Mesodermal cell (in vitro differentiated cells): ENCODE results near the gene PDGFD.

Experiments used
- H3K27ac ChIP-seq: 2 replicates; pipeline ENCODE4 v1.7.0; 2013; ENCODE audit warnings: mild to moderate bottlenecking, low read depth, low read length, moderate library complexity; ENCODE audit not compliant: severe bottlenecking
- H3K36me3 ChIP-seq: 2 replicates; pipeline ENCODE4 v1.7.1; 2013; ENCODE audit warnings: mild to moderate bottlenecking, low read length, moderate library complexity; ENCODE audit not compliant: control insufficient read depth, insufficient read depth
- H3K4me1 ChIP-seq: one replicate; pipeline ENCODE4 v1.7.1; 2013; ENCODE audit warnings: mild to moderate bottlenecking, low read length; ENCODE audit not compliant: insufficient read depth, control insufficient read depth, poor library complexity, severe bottlenecking
- H3K4me3 ChIP-seq: 2 replicates; pipeline ENCODE4 v1.7.0; 2013; ENCODE audit warnings: low read length, control low read depth, mild to moderate bottlenecking; ENCODE audit not compliant: insufficient read depth, poor library complexity, severe bottlenecking; ENCODE audit errors: extremely low read depth
- H3K9me3 ChIP-seq: 2 replicates; pipeline ENCODE4 v1.7.1; 2013; ENCODE audit warnings: mild to moderate bottlenecking, low read length, moderate library complexity; ENCODE audit not compliant: control insufficient read depth
- WGBS, 2 experiments: methylation state at CpG; one replicate each; pipeline ENCODE4 v1.1.5; 2013; ENCODE audit warnings: missing lambda C conversion rate in 2 of 2; ENCODE audit not compliant: insufficient coverage in 2 of 2; 5-methylcytosine and 5-hydroxymethylcytosine counted together

Gene PDGFD

GRCh38 chr11:104095791-104096190, 68.2 kb downstream of the PDGFD start:
- H3K9me3 ChIP-seq: no peaks in the 10 kb centered on the region
- no peaks in the 10 kb centered on the region for H3K4me1 ChIP-seq
- H3K27ac ChIP-seq: no peak overlapping the region
- no peaks in the 10 kb centered on the region for H3K36me3 ChIP-seq
- H3K4me3 ChIP-seq: no peak overlapping the region

GRCh38 chr11:104094576-104094975, 69.4 kb downstream of the PDGFD start:
- no peak overlapping the region for H3K4me3 ChIP-seq
- no peaks in the 10 kb centered on the region for H3K36me3 ChIP-seq
- H3K9me3 ChIP-seq: no peaks in the 10 kb centered on the region
- no peak overlapping the region for H3K27ac ChIP-seq
- H3K4me1 ChIP-seq: no peaks in the 10 kb centered on the region
- 94 to 97% methylated on average over 3 of the region's 3 CpGs for WGBS, 2 experiments

- Histone ChIP-seq H3K27ac (no peak overlapping the region), H3K9me3 (no peaks in the 10 kb centered on the region), H3K4me3 (no peak overlapping the region), H3K4me1 (no peaks in the 10 kb centered on the region), H3K36me3 (no peaks in the 10 kb centered on the region)
- WGBS, 2 experiments: 94 to 96% methylated on average over 4 of the region's 5 CpGs
Observed at GRCh38 chr11:104093426-104094280, 70.3 kb downstream of the PDGFD start.

GRCh38 chr11:104092744-104093143, 71.2 kb downstream of the PDGFD start:
- Histone ChIP-seq H3K4me3 (no peak overlapping the region), H3K9me3 (no peaks in the 10 kb centered on the region), H3K27ac (no peak overlapping the region), H3K4me1 (no peaks in the 10 kb centered on the region), H3K36me3 (no peaks in the 10 kb centered on the region)
- WGBS, 2 experiments: 82 to 100% methylated on average over 1 of the region's 2 CpGs

- H3K36me3 ChIP-seq: no peaks in the 10 kb centered on the region
- H3K27ac ChIP-seq: no peak overlapping the region
- H3K4me3 ChIP-seq: no peak overlapping the region
- no peaks in the 10 kb centered on the region for H3K9me3 ChIP-seq
- WGBS, 2 experiments: no CpG with 5 or more reads among the region's 4 CpGs
- no peaks in the 10 kb centered on the region for H3K4me1 ChIP-seq
Observed at GRCh38 chr11:104091281-104092096, 72.5 kb downstream of the PDGFD start.

- WGBS, 2 experiments: 69 to 73% methylated on average over 2 of the region's 3 CpGs
Observed at GRCh38 chr11:104090767-104091166, 73.2 kb downstream of the PDGFD start.

GRCh38 chr11:104089481-104089880, 74.5 kb downstream of the PDGFD start:
- WGBS, 2 experiments: 100% methylated on average over 1 of the region's 2 CpGs; no CpG with 5 or more reads in 1 of the 2 experiments
- Histone ChIP-seq H3K9me3 (no peaks in the 10 kb centered on the region), H3K27ac (no peak overlapping the region), H3K36me3 (no peaks in the 10 kb centered on the region), H3K4me1 (no peaks in the 10 kb centered on the region), H3K4me3 (no peak overlapping the region)

More at GRCh38 chr11:104090767-104091166, 73.2 kb downstream of the PDGFD start:
- H3K36me3 ChIP-seq: no peaks in the 10 kb centered on the region
- no peaks in the 10 kb centered on the region for H3K9me3 ChIP-seq
- H3K27ac ChIP-seq: no peak overlapping the region
- no peaks in the 10 kb centered on the region for H3K4me1 ChIP-seq
- no peak overlapping the region for H3K4me3 ChIP-seq

GRCh38 chr11:104086621-104087020, 77.3 kb downstream of the PDGFD start:
- WGBS, 2 experiments: 92% methylated on average over 4 of the region's 5 CpGs; no CpG with 5 or more reads in 1 of the 2 experiments
- no peak overlapping the region for H3K4me3 ChIP-seq
- H3K27ac ChIP-seq: no peak overlapping the region
- H3K36me3 ChIP-seq: no peaks in the 10 kb centered on the region
- H3K4me1 ChIP-seq: no peaks in the 10 kb centered on the region
- H3K9me3 ChIP-seq: no peaks in the 10 kb centered on the region

GRCh38 chr11:104078995-104079394, 85.0 kb downstream of the PDGFD start:
- no peak overlapping the region for H3K4me3 ChIP-seq

GRCh38 chr11:104078245-104078644, 85.7 kb downstream of the PDGFD start:
- WGBS, 2 experiments: 87 to 91% methylated on average over 2 of the region's 4 CpGs
- Histone ChIP-seq H3K4me3 (no peak overlapping the region), H3K36me3 (no peaks in the 10 kb centered on the region), H3K27ac (no peak overlapping the region), H3K4me1 (no peaks in the 10 kb centered on the region), H3K9me3 (no peaks in the 10 kb centered on the region)

More at GRCh38 chr11:104078995-104079394, 85.0 kb downstream of the PDGFD start:
- Histone ChIP-seq H3K4me1 (no peaks in the 10 kb centered on the region), H3K27ac (no peak overlapping the region), H3K9me3 (no peaks in the 10 kb centered on the region), H3K36me3 (no peaks in the 10 kb centered on the region)

- Histone ChIP-seq H3K9me3 (no peaks in the 10 kb centered on the region), H3K4me1 (no peaks in the 10 kb centered on the region), H3K36me3 (no peaks in the 10 kb centered on the region), H3K4me3 (no peak overlapping the region), H3K27ac (no peak overlapping the region)
- no CpG with 5 or more reads among the region's 2 CpGs for WGBS, 2 experiments
Observed at GRCh38 chr11:104076455-104076854, 87.5 kb downstream of the PDGFD start.
